SK-N-SH (cell line): ENCODE results near the gene IRGC. TPM values are rescaled to one million over a fixed set of nuclear protein-coding genes. Genes with fewer than 3 reads are reported as not detected.

Experiments used
- CTCF ChIA-PET: fragments of 300-600, 350-600 bp; formaldehyde crosslinking; extraction: SDS; loops from one replicate; lab custom pipeline; 2021; lab: Yijun Ruan, JAX
- POLR2A ChIA-PET: fragments of 350-600 bp; sonication (Branson Sonifier 250); formaldehyde crosslinking; extraction: SDS; loops from one replicate; lab custom pipeline; 2020; ENCODE audit warnings: antibody characterized with exemption, inconsistent platforms; lab: Yijun Ruan, JAX
- DNase-seq: peaks from one replicate; pipeline ENCODE4 v3.0.0; 2012
- H2AFZ ChIP-seq: fragments of 200-600 bp; sonication (generic); 2 replicates; pipeline ENCODE4 v1.8.1; 2016; ENCODE audit warnings: antibody characterized with exemption, mild to moderate bottlenecking, low read depth
- H3F3A ChIP-seq: fragments of 200-600 bp; sonication (generic); replicated peaks from 2 replicates; pipeline ENCODE3; 2016; ENCODE audit warnings: antibody characterized with exemption, mild to moderate bottlenecking; ENCODE audit not compliant: insufficient read depth
- H3K27ac ChIP-seq, 2 experiments: fragments of 200-500 bp in 1 of 2; fragments of 200-600 bp in 1 of 2; sonication (Bioruptor generic) in 1 of 2; sonication (generic), shearing (Covaris generic) in 1 of 2; 2 replicates each; pipeline versions ENCODE4 v1.5.1 to v1.6.1; 2014 to 2016; ENCODE audit warnings: low read depth in 2 of 2, inconsistent platforms in 1 of 2, low read length in 1 of 2, mild to moderate bottlenecking in 1 of 2, mixed read lengths in 1 of 2
- H3K27me3 ChIP-seq: fragments of 200-600 bp; sonication (generic), shearing (Covaris generic); 2 replicates; pipeline ENCODE4 v1.6.1; 2016; ENCODE audit warnings: mixed run types; ENCODE audit not compliant: insufficient read depth
- H3K36me3 ChIP-seq, 2 experiments: fragments of 200-500 bp in 1 of 2; fragments of 200-600 bp in 1 of 2; sonication (Bioruptor generic) in 1 of 2; sonication (generic) in 1 of 2; replicated peaks in 1 of 2; 2 replicates each; pipeline versions ENCODE3 to v1.5.1; 2014 to 2016; ENCODE audit warnings: low read length in 1 of 2, mild to moderate bottlenecking in 1 of 2; ENCODE audit not compliant: insufficient read depth in 2 of 2, control insufficient read depth in 1 of 2
- H3K4me1 ChIP-seq, 2 experiments: fragments of 200-500 bp in 1 of 2; fragments of 200-600 bp in 1 of 2; sonication (Bioruptor generic) in 1 of 2; sonication (generic), shearing (Covaris generic) in 1 of 2; 2 replicates each; pipeline versions ENCODE4 v1.5.1 to v1.6.1; 2014 to 2016; ENCODE audit warnings: low read depth in 1 of 2, low read length in 1 of 2, mixed run types in 1 of 2; ENCODE audit not compliant: insufficient read depth in 2 of 2, control insufficient read depth in 1 of 2
- H3K4me2 ChIP-seq: fragments of 200-600 bp; sonication (generic), shearing (Covaris generic); 2 replicates; pipeline ENCODE4 v1.6.1; 2017; ENCODE audit warnings: mixed run types
- H3K4me3 ChIP-seq, 2 experiments: fragments of 200-500 bp in 1 of 2; fragments of 200-600 bp in 1 of 2; sonication (Bioruptor generic) in 1 of 2; sonication (generic), shearing (Covaris generic) in 1 of 2; 2 replicates each; pipeline versions ENCODE4 v1.5.1 to v1.8.1; 2014 to 2016; ENCODE audit warnings: low read depth in 2 of 2, inconsistent platforms in 1 of 2, low read length in 1 of 2, mild to moderate bottlenecking in 1 of 2, mixed read lengths in 1 of 2, moderate library complexity in 1 of 2
- H3K79me2 ChIP-seq: fragments of 200-600 bp; sonication (generic); 2 replicates; pipeline ENCODE4 v1.8.1; 2017; ENCODE audit warnings: mild to moderate bottlenecking; ENCODE audit not compliant: insufficient read depth
- H3K9ac ChIP-seq: fragments of 200-600 bp; sonication (generic); 2 replicates; pipeline ENCODE4 v1.6.1; 2017; ENCODE audit warnings: mixed run types
- H3K9me2 ChIP-seq: fragments of 200-600 bp; sonication (generic); 2 replicates; pipeline ENCODE4 v1.6.1; 2017; ENCODE audit warnings: mixed run types
- H3K9me3 ChIP-seq: fragments of 200-600 bp; sonication (generic); 2 replicates; pipeline ENCODE4 v1.6.1; 2017; ENCODE audit warnings: mixed run types, mild to moderate bottlenecking, moderate library complexity
- H4K20me1 ChIP-seq: fragments of 200-600 bp; sonication (generic); 2 replicates; pipeline ENCODE4 v1.6.1; 2017; ENCODE audit warnings: mild to moderate bottlenecking, mixed run types; ENCODE audit not compliant: insufficient read depth
- EZH2phosphoT487 ChIP-seq: fragments of 200-600 bp; sonication (generic); IDR thresholded peaks from 2 replicates; pipeline ENCODE4 v1.6.1; 2017; ENCODE audit warnings: low read depth, mixed run types, mild to moderate bottlenecking, antibody characterized with exemption, moderate library complexity, borderline replicate concordance
- FOXM1 ChIP-seq: IDR thresholded peaks from 2 replicates; pipeline ENCODE4 v1.4.0; 2012; ENCODE audit warnings: low read depth, mild to moderate bottlenecking
- JUND ChIP-seq: IDR thresholded peaks from 2 replicates; pipeline ENCODE4 v1.4.0; 2012
- SMC3 ChIP-seq: IDR thresholded peaks from 2 replicates; pipeline ENCODE4 v1.6.1; 2012; ENCODE audit warnings: low read depth, low read length, improper control_type of control experiment
- TAF1 ChIP-seq: IDR thresholded peaks from 2 replicates; pipeline ENCODE4 v1.6.1; 2012; ENCODE audit warnings: low read depth, mild to moderate bottlenecking, low read length, moderate library complexity, borderline replicate concordance
- TEAD4 ChIP-seq: IDR thresholded peaks from 2 replicates; pipeline ENCODE4 v1.4.0; 2012; ENCODE audit warnings: mild to moderate bottlenecking, borderline replicate concordance; ENCODE audit not compliant: insufficient read depth
- USF1 ChIP-seq: IDR thresholded peaks from 2 replicates; pipeline ENCODE4 v1.4.0; 2012; ENCODE audit warnings: low read depth, borderline replicate concordance
- USF2 ChIP-seq: fragments of 150-350 bp; IDR thresholded peaks from 2 replicates; pipeline ENCODE4 v1.6.1; 2017; ENCODE audit warnings: antibody characterized with exemption, low read length, low read depth, borderline replicate concordance
- YY1 ChIP-seq: IDR thresholded peaks from 2 replicates; pipeline ENCODE4 v1.4.0; 2012; ENCODE audit warnings: low read depth, mild to moderate bottlenecking
- WGBS: methylation state at CpG from one replicate; pipeline ENCODE4 v1.1.6; 2017; ENCODE audit warnings: low lambda C conversion rate; 5-methylcytosine and 5-hydroxymethylcytosine counted together
- polyA plus RNA-seq, 3 experiments: library from polyadenylated mRNA; depleted of rRNA; stranded (reverse); fragments of >200 nt; gene quantifications; 2 replicates each; pipeline ENCODE4 v1.2.3, GENCODE V29; 2012

Gene IRGC
- polyA plus RNA-seq, 1 of the 3 experiments (the other 2 are of a cell fraction) = not detected

GRCh38 chr19:43735013-43735412 lies 19.1 kb downstream of the IRGC start:
- DNase-seq = no peak
- Histone ChIP-seq H3K79me2 (no peaks in the 10 kb centered on the region), H3K4me3 (no peak overlapping the region), H3K9me2 (no peaks in the 10 kb centered on the region), H3K4me2 (no peak overlapping the region), H4K20me1 (no peaks in the 10 kb centered on the region), H3K9me3 (no peaks in the 10 kb centered on the region), H3K27me3 (no peaks in the 10 kb centered on the region), H3K27ac (no peak overlapping the region), H3K4me1 (peaks cover 0 to 20% of the 10 kb centered on the region in 2 experiments; a peak in 1 of 4 replicates), H3F3A (peaks cover 3% of the 10 kb centered on the region), H2AFZ (no peak overlapping the region), H3K9ac (no peak overlapping the region), H3K36me3 (peaks cover 49 to 81% of the 10 kb centered on the region in 2 experiments)
- ChIA-PET CTCF (interaction anchor here (1.4 to 4.4 kb wide), 5 partner anchors 11 to 74 kb away, joined by 3 to 27 read pairs (median 4); no protein-coding TSS in a partner anchor), POLR2A (no interaction called here)
- 92% methylated on average over 6 of the region's 6 CpGs for WGBS
- no peak for TF ChIP-seq YY1

GRCh38 chr19:43735957-43736356 lies 20.1 kb downstream of the IRGC start:
- no peaks in the 10 kb centered on the region for H3K79me2 ChIP-seq
- peaks cover 55 to 85% of the 10 kb centered on the region in 2 experiments for H3K36me3 ChIP-seq
- H4K20me1 ChIP-seq = no peaks in the 10 kb centered on the region
- H3K4me2 ChIP-seq = no peak overlapping the region
- H3K9me2 ChIP-seq = no peaks in the 10 kb centered on the region
- H3F3A ChIP-seq = peaks cover 3% of the 10 kb centered on the region
- H3K27ac ChIP-seq = no peak overlapping the region
- no peak overlapping the region for H2AFZ ChIP-seq
- no peak for DNase-seq
- H3K27me3 ChIP-seq = no peaks in the 10 kb centered on the region
- no peaks in the 10 kb centered on the region for H3K9me3 ChIP-seq
- ChIA-PET CTCF (interaction anchor here (0.9 to 4.4 kb wide), 4 partner anchors 10 to 141 kb away, joined by 3 to 27 read pairs (median 10); no protein-coding TSS in a partner anchor), POLR2A (no interaction called here)
- H3K4me3 ChIP-seq = no peak overlapping the region
- no peak overlapping the region for H3K9ac ChIP-seq
- H3K4me1 ChIP-seq = peaks cover 0 to 20% of the 10 kb centered on the region in 2 experiments; a peak in 1 of 4 replicates
- TF ChIP-seq SMC3 = no peak
- no peak for TF ChIP-seq USF2
- no peak for TF ChIP-seq USF1
- no peak for TF ChIP-seq TAF1
- TF ChIP-seq, all 33 proteins: peak for 0

- peaks cover 7% of the 10 kb centered on the region for H3F3A ChIP-seq
- 78% methylated on average over 5 of the region's 5 CpGs for WGBS
- no peaks in the 10 kb centered on the region for H3K27me3 ChIP-seq
- no peaks in the 10 kb centered on the region for H3K9me2 ChIP-seq
- no peak overlapping the region for H3K27ac ChIP-seq
- POLR2A ChIA-PET = interaction anchor here (1.4 kb wide), 1 partner anchor 10 kb away, joined by 6 read pairs; no protein-coding TSS in a partner anchor
- no peak overlapping the region for H3K4me2 ChIP-seq
- H3K4me1 ChIP-seq = no peaks in the 10 kb centered on the region
- DNase-seq = no peak
- peaks cover 66% of the 10 kb centered on the region in 2 experiments for H3K36me3 ChIP-seq
- TF ChIP-seq TEAD4 = no peak
- TF ChIP-seq FOXM1 = no peak
- no peak for TF ChIP-seq JUND
- no peak for TF ChIP-seq EZH2phosphoT487
- no peak overlapping the region for H2AFZ ChIP-seq
- no peaks in the 10 kb centered on the region for H3K79me2 ChIP-seq
- no peaks in the 10 kb centered on the region for H3K9me3 ChIP-seq
- no peaks in the 10 kb centered on the region for H4K20me1 ChIP-seq
- no peak overlapping the region for H3K4me3 ChIP-seq
- no peak overlapping the region for H3K9ac ChIP-seq
- CTCF ChIA-PET = interaction anchor here (0.7 to 2.9 kb wide), 5 partner anchors 13 to 184 kb away, joined by 3 to 8 read pairs (median 3); no protein-coding TSS in a partner anchor
Observed at GRCh38 chr19:43738780-43739211, 22.9 kb downstream of the IRGC start.
